ENCODE data around the gene RXRA.

RXRA gene

DNA sequence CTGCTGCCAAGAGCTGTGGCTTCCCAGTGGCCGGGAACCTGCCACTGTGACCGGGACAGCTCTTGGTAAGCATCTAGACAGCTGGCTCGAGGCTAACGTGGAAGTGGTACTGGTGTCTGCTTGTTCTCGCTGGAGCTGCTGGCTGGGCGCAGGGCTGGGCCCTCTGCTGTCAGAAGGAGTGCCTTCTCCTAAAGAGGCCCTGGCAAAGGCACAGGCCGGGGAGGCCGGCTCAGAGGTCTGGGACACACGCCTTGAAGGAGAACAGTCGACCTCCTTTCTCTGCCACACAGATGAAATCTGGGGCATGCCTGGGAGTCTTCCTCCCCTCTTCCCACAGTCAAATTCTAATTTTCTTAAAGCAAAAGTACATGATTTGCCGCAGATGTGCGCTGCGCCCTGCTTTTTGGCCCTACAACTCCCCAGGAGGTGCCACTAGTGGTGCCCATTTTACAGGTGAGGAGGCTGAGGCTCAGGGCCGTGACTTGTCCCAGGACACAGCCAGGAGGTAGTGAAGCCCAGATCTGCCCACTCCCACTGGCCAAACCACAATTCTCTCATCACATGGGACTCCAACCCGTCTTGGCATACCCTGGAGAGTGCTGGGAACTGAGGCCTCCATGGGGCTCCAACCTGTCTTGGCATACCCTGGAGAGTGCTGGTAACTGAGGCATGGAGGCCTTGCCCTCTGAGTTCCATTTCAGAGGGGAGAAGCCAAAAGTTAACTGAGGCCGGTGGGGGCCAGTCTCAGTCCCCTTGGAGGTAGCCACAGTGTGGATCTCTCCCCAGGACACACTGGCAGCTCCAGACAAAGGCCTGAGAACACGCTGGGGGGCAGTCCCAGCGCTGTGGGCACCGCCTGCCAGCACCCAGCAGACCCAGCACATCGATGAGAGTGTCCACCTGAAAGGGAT is 12.0 kb upstream of the RXRA start:
- DNase-seq (ENCODE audit: extremely low read depth, low read depth): no peak
- TF ChIP-seq, protein P1, sequence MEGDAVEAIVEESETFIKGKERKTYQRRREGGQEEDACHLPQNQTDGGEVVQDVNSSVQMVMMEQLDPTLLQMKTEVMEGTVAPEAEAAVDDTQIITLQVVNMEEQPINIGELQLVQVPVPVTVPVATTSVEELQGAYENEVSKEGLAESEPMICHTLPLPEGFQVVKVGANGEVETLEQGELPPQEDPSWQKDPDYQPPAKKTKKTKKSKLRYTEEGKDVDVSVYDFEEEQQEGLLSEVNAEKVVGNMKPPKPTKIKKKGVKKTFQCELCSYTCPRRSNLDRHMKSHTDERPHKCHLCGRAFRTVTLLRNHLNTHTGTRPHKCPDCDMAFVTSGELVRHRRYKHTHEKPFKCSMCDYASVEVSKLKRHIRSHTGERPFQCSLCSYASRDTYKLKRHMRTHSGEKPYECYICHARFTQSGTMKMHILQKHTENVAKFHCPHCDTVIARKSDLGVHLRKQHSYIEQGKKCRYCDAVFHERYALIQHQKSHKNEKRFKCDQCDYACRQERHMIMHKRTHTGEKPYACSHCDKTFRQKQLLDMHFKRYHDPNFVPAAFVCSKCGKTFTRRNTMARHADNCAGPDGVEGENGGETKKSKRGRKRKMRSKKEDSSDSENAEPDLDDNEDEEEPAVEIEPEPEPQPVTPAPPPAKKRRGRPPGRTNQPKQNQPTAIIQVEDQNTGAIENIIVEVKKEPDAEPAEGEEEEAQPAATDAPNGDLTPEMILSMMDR (IDR thresholded peaks at IDR 0.05; ENCODE audit: low read depth, low read length): no peak

DNA sequence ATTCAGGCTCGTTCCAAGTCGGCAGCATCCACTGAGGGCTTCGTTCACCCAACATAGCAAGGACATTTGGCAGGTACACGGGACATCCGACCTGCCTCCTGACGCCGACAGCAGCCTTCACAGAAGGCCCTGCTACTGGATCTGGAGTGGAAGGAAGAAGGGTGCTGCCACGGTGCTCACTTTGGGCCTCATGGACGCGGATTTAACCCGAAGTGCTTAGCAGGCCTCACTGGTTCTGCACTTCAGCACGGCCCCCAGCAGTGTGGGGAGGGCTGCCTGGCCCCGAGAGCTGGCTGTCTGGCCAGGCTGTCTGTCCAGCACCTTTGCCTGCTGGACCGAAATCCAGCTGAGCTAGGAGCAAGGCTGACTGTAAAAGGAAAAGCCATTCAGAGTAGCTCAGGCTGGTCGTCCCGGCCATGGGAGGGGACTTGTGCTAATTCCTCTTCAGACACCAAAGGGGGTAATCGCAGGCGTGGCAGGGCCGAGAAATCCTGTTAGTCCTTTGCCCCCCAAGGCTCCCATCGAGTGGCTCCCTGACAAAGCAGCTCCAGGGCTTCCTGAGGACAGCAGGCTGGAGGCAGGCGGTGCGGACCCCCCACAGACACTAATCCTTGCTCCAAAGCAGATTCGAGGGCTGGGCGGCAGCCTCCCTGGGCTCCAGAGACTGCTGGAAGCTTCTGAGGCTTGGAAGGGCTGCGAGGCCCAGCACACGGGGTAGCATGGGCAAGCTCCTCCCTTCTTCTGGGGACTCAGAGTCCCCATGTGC is 11.1 kb upstream of the RXRA start:
- no peak for DNase-seq (ENCODE audit: extremely low read depth, low read depth)
- TF ChIP-seq, protein P1 (IDR thresholded peaks at IDR 0.05; ENCODE audit: low read depth, low read length): no peak

DNA sequence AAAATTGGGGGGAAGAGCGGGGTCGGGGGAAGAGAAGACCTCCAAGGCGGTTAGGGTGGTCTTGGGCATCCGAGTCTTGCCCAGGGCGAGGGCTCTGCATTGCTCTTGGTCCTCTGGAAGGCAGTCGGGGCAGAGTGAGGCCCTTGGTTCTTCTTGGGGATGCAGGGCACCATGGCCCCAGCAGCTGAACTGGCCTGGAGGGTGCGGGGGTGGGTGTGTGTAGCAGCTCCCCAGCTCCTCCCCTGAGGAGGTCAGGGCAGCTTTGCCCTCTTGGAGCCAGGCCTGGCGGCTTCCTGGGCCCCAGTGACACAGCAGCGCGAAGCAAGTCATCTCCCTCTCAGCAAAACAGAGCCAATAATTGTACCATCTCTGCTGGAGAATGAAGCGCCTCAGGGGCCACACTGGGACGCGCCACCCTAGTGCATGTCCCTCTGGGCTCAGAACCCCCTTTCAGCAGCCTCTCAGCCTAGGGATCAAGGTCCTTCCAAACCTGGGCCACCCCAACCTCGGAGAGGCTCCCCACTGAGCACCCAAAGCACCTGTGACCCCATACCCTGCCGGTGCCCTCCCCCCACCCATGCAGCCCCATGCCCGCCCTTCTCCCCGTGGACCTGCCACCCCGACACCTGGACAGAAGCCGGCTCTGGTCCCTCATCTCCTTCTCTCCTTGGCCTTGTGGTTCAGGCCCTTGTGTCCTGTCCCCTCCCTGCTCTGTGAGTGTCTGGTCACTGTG is 10.4 kb upstream of the RXRA start:
- TF ChIP-seq, protein P1 (IDR thresholded peaks at IDR 0.05; ENCODE audit: low read depth, low read length): no peak
- DNase-seq (ENCODE audit: extremely low read depth, low read depth): no peak

DNA sequence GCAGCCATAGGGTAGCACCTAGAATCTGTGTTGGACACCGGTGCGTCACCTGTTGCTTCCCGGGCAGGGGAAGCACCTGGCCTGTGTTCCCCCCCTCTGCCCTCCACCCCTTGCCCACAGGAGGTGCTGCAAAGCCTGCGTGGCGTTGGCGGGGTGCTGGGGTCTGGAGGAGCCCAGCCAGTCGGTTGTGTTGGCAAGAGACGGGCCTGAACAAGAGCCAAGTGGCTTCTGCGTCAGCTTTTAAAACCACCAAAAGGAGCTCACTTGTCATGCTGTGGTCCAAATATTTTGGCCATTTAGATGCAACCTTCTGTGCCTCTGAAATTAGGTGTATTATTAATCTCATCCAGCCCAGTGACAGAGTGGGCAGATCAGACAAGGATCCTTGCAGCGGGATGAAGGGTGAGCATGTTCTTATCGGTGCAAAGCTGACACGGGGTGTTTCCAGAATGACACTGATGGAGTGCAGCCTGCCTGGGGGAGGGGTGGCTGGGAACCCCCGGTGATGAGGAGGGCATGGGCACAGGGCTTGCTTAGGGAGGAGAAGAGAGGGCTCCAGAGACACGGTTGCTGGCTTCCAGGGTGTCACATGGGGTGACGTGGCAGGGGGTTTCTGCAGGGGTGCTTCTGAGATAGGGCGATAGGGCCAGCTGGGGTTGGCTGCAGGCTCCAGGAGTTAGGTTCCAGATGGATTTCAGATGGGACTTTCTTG is 9.7 kb upstream of the RXRA start:
- TF ChIP-seq, protein P1 (IDR thresholded peaks at IDR 0.05; ENCODE audit: low read depth, low read length): no peak
- no peak for DNase-seq (ENCODE audit: extremely low read depth, low read depth)

DNA sequence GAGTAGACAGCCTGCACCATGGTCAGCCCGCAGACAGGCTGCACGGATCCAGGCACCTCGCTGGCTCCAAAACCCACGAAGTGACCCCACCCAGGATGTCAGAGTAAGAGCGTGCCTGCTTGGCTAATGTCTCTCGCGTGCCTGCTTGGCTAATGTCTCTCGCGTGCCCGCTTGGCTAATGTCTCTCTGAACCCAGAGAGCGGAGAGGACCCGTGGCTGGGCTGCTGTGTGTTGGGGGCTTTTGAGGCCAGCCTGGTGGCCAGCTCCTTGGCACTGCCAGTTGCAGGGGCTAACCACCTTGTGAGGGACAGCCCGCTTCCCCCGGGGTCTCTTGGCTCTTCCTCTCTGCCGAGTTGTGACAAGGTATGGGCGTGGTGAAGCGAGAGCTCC is 8.9 kb upstream of the RXRA start:
- TF ChIP-seq, protein P1 (IDR thresholded peaks at IDR 0.05; ENCODE audit: low read depth, low read length): no peak
- no peak for DNase-seq (ENCODE audit: extremely low read depth, low read depth)

- TF ChIP-seq, protein P1 (IDR thresholded peaks at IDR 0.05; ENCODE audit: low read depth, low read length): no peak
- no peak for DNase-seq (ENCODE audit: extremely low read depth, low read depth)
These were observed 8.4 kb upstream of the RXRA start for GRCh38 chr9:134317790-134318414.

Measured in AG09319 (cell line).